HEK293T (cell line): Measurements from ENCODE around the gene DSPP.

Experiments
- CTCF ChIA-PET: fragments of 350-600 bp; formaldehyde crosslinking; extraction: SDS; loops from one replicate; lab custom pipeline; 2021; ENCODE audit warnings: antibody characterized with exemption, inconsistent platforms; lab: Yijun Ruan, JAX
- POLR2A ChIA-PET: fragments of 350-600 bp; formaldehyde crosslinking; extraction: SDS; loops from one replicate; lab custom pipeline; 2020; ENCODE audit warnings: antibody characterized with exemption, inconsistent platforms; lab: Yijun Ruan, JAX
- DNase-seq: peaks from one replicate; pipeline ENCODE4 v3.0.0; 2012; ENCODE audit warnings: mixed read lengths; ENCODE audit errors: extremely low spot score
- ARNT ChIP-seq: fragments of 450-650 bp; IDR thresholded peaks from 2 replicates; pipeline ENCODE4 v1.6.1; 2017; ENCODE audit warnings: mild to moderate bottlenecking
- BHLHE40 ChIP-seq: fragments of 450-650 bp; IDR thresholded peaks from 2 replicates; pipeline ENCODE4 v1.6.1; 2016; ENCODE audit warnings: mild to moderate bottlenecking, moderate library complexity, borderline replicate concordance
- CTBP1 ChIP-seq: fragments of 450-650 bp; IDR thresholded peaks from 2 replicates; pipeline ENCODE4 v1.6.1; 2016; ENCODE audit warnings: borderline replicate concordance
- ELF4 ChIP-seq: fragments of 450-650 bp; IDR thresholded peaks from 2 replicates; pipeline ENCODE4 v1.6.1; 2017; ENCODE audit warnings: antibody characterized with exemption
- FOXA1 ChIP-seq: fragments of 450-650 bp; IDR thresholded peaks from 2 replicates; pipeline ENCODE4 v1.6.1; 2016; ENCODE audit warnings: mild to moderate bottlenecking
- FOXK2 ChIP-seq: fragments of 450-650 bp; IDR thresholded peaks from 2 replicates; pipeline ENCODE4 v1.6.1; 2016; ENCODE audit warnings: mild to moderate bottlenecking
- FOXM1 ChIP-seq: fragments of 450-650 bp; IDR thresholded peaks from 2 replicates; pipeline ENCODE4 v1.6.1; 2017; ENCODE audit warnings: mild to moderate bottlenecking, borderline replicate concordance
- HDGF ChIP-seq: fragments of 450-650 bp; IDR thresholded peaks from 2 replicates; pipeline ENCODE4 v1.6.1; 2017; ENCODE audit warnings: antibody characterized with exemption, borderline replicate concordance
- L3MBTL2 ChIP-seq: fragments of 450-650 bp; conservative IDR thresholded peaks from 2 replicates; pipeline ENCODE4 v1.6.1; 2016; ENCODE audit warnings: mild to moderate bottlenecking
- LEF1 ChIP-seq: fragments of 450-650 bp; IDR thresholded peaks from 2 replicates; pipeline ENCODE4 v1.6.1; 2017; ENCODE audit warnings: mild to moderate bottlenecking, borderline replicate concordance
- NFRKB ChIP-seq: fragments of 450-650 bp; IDR thresholded peaks from 2 replicates; pipeline ENCODE4 v1.6.1; 2016; ENCODE audit warnings: mild to moderate bottlenecking, moderate library complexity
- PKNOX1 ChIP-seq: fragments of 450-650 bp; IDR thresholded peaks from 2 replicates; pipeline ENCODE4 v1.6.1; 2016
- SP1 ChIP-seq: fragments of 450-650 bp; IDR thresholded peaks from 2 replicates; pipeline ENCODE4 v1.6.1; 2017
- SUZ12 ChIP-seq: fragments of 450-650 bp; IDR thresholded peaks from 2 replicates; pipeline ENCODE4 v1.6.1; 2016; ENCODE audit warnings: mild to moderate bottlenecking
- TARDBP ChIP-seq: fragments of 450-650 bp; IDR thresholded peaks from 2 replicates; pipeline ENCODE4 v1.6.1; 2016
- ZNF384 ChIP-seq: fragments of 450-650 bp; IDR thresholded peaks from 2 replicates; pipeline ENCODE4 v1.6.1; 2016

Gene DSPP

GRCh38 chr4:87608229-87608628, at the start of gene DSPP:
Gene DSPP (plus strand): TSS chr4:87608529. CDS start chr4:87610909, 2,380 bp downstream.
- TF ChIP-seq LEF1 = no peak
- TF ChIP-seq ZNF384 = no peak
- TF ChIP-seq SUZ12 = no peak
- TF ChIP-seq FOXK2 = no peak
- TF ChIP-seq L3MBTL2 = no peak
- TF ChIP-seq FOXM1 = no peak
- TF ChIP-seq PKNOX1 = no peak
- no peak for TF ChIP-seq NFRKB
- TF ChIP-seq BHLHE40 = no peak
- no peak for TF ChIP-seq FOXA1
- no peak for TF ChIP-seq HDGF
- no peak for DNase-seq
- POLR2A ChIA-PET = no interaction called here
- CTCF ChIA-PET = no interaction called here

GRCh38 chr4:87559090-87559837, 49.1 kb upstream of the DSPP start:
- DNase-seq = peak; percentile 17
- ChIA-PET CTCF (no interaction called here), POLR2A (no interaction called here)
- TF ChIP-seq FOXM1 = no peak
- no peak for TF ChIP-seq SP1
- TF ChIP-seq NFRKB = no peak
- no peak for TF ChIP-seq ELF4
- TF ChIP-seq PKNOX1 = no peak
- no peak for TF ChIP-seq TARDBP

- ChIA-PET POLR2A (no interaction called here), CTCF (no interaction called here)
- no peak for DNase-seq
- TF ChIP-seq SP1 (no peak), L3MBTL2 (no peak), FOXK2 (no peak), ELF4 (no peak), FOXA1 (no peak), ARNT (no peak), FOXM1 (no peak), ZNF384 (no peak), BHLHE40 (no peak), NFRKB (no peak), SUZ12 (no peak), LEF1 (no peak), HDGF (no peak), PKNOX1 (no peak), CTBP1 (no peak), TARDBP (no peak)
Measured at GRCh38 chr4:87560802-87561201, 47.5 kb upstream of the DSPP start.

- ChIA-PET POLR2A (no interaction called here), CTCF (no interaction called here)
- DNase-seq = no peak
- no peak for TF ChIP-seq HDGF
- TF ChIP-seq LEF1 = no peak
- no peak for TF ChIP-seq FOXM1
- no peak for TF ChIP-seq ELF4
- no peak for TF ChIP-seq FOXK2
- no peak for TF ChIP-seq SP1
- TF ChIP-seq NFRKB = no peak
- TF ChIP-seq L3MBTL2 = no peak
- TF ChIP-seq ARNT = no peak
- TF ChIP-seq BHLHE40 = no peak
- TF ChIP-seq PKNOX1 = no peak
- TF ChIP-seq FOXA1 = no peak
- no peak for TF ChIP-seq TARDBP
- no peak for TF ChIP-seq CTBP1
- no peak for TF ChIP-seq SUZ12
- TF ChIP-seq ZNF384 = no peak
Measured at GRCh38 chr4:87565746-87566145, 42.6 kb upstream of the DSPP start.

- CTCF ChIA-PET = no interaction called here
- no peak for DNase-seq
- POLR2A ChIA-PET = no interaction called here
- TF ChIP-seq FOXK2 (no peak), NFRKB (no peak), FOXA1 (no peak), ELF4 (no peak), FOXM1 (no peak), ARNT (no peak), BHLHE40 (no peak), PKNOX1 (no peak), L3MBTL2 (no peak), CTBP1 (no peak), TARDBP (no peak), HDGF (no peak), ZNF384 (no peak), SP1 (no peak), LEF1 (no peak)
Measured at GRCh38 chr4:87566276-87566675, 42.1 kb upstream of the DSPP start.
